Lower leg skin (tissue), 4 donors: ENCODE data around the gene NPAS3. TPM values are rescaled to one million over a fixed set of nuclear protein-coding genes. Genes with fewer than 3 reads are reported as not detected.

Source experiments
- DNase-seq, 2 donors: peaks; one replicate each; pipeline ENCODE4 v3.0.0-alpha.2; 2019; ENCODE audit warnings: low spot score in 2 of 2
- H3K4me3 ChIP-seq: fragments of 200-600 bp; sonication (generic); 2 replicates; pipeline ENCODE4 v1.5.1; 2017; ENCODE audit warnings: mild to moderate bottlenecking, low read depth; ENCODE audit not compliant: poor library complexity, severe bottlenecking
- POLR2A ChIP-seq, 2 donors: fragments of 450-650 bp; IDR thresholded peaks; one replicate each; pipeline ENCODE4 v1.6.1; 2016 to 2017; ENCODE audit warnings: antibody characterized with exemption in 2 of 2, mild to moderate bottlenecking in 1 of 2, moderate library complexity in 1 of 2
- WGBS, 2 donors: methylation state at CpG; one replicate each; pipeline ENCODE4 v1.1.5; 2018; 5-methylcytosine and 5-hydroxymethylcytosine counted together
- intact Hi-C: fragments of 100-400 bp; cut with DNase I; formaldehyde crosslinking; loops from one replicate; pipeline ENCODE4 v1.15.0; 2023; ENCODE audit warnings: low total_unique reads
- total RNA-seq, 4 donors: library from RNA; depleted of rRNA; stranded (reverse); fragments of >200 nt; gene quantifications; one replicate each; pipeline ENCODE4 v1.1.0, GENCODE V29; 2016
- TF ChIP-seq, protein P1 (sequence below), 3 donors: fragments of 450-650 bp; IDR thresholded peaks; one replicate each; pipeline ENCODE4 v1.5.1; 2016; ENCODE audit warnings: antibody characterized with exemption in 3 of 3, mild to moderate bottlenecking in 3 of 3, moderate library complexity in 2 of 3

Gene NPAS3
- total RNA-seq, 4 donors from 2014 or later: 0.25 to 0.29 TPM; not detected in 2

- WGBS, 2 donors: 73% methylated on average over 4 of the region's 4 CpGs
- TF ChIP-seq POLR2A (IDR thresholded peaks at IDR 0.05): no peak
- intact Hi-C loops: no loop called here
- no peak for DNase-seq
- H3K4me3 ChIP-seq: no peak overlapping the region
Observed at GRCh38 chr14:33720284-33720787, 781.7 kb downstream of the NPAS3 start.

- no peak for DNase-seq
- TF ChIP-seq POLR2A (IDR thresholded peaks at IDR 0.05): no peak
- TF ChIP-seq, protein P1, sequence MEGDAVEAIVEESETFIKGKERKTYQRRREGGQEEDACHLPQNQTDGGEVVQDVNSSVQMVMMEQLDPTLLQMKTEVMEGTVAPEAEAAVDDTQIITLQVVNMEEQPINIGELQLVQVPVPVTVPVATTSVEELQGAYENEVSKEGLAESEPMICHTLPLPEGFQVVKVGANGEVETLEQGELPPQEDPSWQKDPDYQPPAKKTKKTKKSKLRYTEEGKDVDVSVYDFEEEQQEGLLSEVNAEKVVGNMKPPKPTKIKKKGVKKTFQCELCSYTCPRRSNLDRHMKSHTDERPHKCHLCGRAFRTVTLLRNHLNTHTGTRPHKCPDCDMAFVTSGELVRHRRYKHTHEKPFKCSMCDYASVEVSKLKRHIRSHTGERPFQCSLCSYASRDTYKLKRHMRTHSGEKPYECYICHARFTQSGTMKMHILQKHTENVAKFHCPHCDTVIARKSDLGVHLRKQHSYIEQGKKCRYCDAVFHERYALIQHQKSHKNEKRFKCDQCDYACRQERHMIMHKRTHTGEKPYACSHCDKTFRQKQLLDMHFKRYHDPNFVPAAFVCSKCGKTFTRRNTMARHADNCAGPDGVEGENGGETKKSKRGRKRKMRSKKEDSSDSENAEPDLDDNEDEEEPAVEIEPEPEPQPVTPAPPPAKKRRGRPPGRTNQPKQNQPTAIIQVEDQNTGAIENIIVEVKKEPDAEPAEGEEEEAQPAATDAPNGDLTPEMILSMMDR (IDR thresholded peaks at IDR 0.05): no peak
- 65 to 91% methylated on average over 5 of the region's 5 CpGs for WGBS, 2 donors
- H3K4me3 ChIP-seq: no peak overlapping the region
- intact Hi-C loops: no loop called here
Observed at GRCh38 chr14:33726685-33727084, 788.0 kb downstream of the NPAS3 start.

DNA sequence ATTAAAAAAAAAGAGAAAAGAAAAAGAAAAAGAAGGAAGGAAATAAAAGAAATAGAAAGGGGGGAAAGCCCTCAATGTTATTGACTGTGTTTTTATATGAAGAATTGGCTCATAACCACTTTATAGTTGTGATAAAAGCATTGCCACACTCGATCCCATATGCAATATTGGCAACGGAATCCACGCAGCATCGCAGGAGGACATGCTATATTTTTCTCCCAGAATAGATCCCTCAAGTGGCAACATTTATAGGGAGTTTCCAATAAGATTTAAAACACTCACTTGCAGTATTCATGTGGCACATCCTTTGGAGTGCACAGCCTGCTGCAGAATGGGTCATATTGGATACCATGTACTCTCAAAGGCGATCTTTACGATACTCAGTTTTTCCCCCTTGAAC, 788.9 kb downstream of the NPAS3 start:
- no peak for TF ChIP-seq POLR2A (IDR thresholded peaks at IDR 0.05)
- TF ChIP-seq, protein P1 (IDR thresholded peaks at IDR 0.05): no peak
- 45 to 52% methylated on average over 6 of the region's 6 CpGs for WGBS, 2 donors
- no peak for DNase-seq
- intact Hi-C loops: no loop called here
- H3K4me3 ChIP-seq: no peak overlapping the region

DNA sequence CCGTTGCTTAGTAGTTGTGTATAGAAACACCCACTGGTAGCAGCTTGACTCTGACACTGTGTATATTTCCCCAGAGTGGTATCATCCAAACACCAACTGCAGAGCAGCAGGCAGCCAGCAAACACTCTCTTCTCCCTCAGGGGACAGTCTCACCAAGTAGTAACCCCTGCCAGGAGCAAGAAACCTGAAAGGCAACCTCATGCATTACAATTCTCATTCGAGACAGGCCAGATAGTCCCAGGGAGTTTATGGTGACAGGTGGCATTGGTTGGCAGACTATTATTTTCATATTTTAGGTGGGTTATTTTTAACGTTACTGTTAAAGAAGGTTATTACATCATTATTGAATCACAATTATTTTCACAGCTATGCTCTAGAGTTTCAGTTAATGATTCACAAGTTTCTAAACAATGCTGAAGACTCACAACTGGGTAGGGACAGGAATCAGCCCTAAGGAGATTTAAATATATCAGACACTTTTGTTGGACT, 789.4 kb downstream of the NPAS3 start:
- no peak for DNase-seq
- WGBS, 2 donors: 46 to 50% methylated on average over 3 of the region's 3 CpGs
- no peak overlapping the region for H3K4me3 ChIP-seq
- intact Hi-C loops: no loop called here
- TF ChIP-seq, protein P1 (IDR thresholded peaks at IDR 0.05): no peak
- TF ChIP-seq POLR2A (IDR thresholded peaks at IDR 0.05): no peak

GRCh38 chr14:33730156-33730555, 791.5 kb downstream of the NPAS3 start:
- intact Hi-C loops: no loop called here
- TF ChIP-seq, protein P1 (IDR thresholded peaks at IDR 0.05): no peak
- no peak for TF ChIP-seq POLR2A (IDR thresholded peaks at IDR 0.05)
- no peak for DNase-seq
- 91 to 92% methylated on average over 1 of the region's 1 CpG for WGBS, 2 donors
- H3K4me3 ChIP-seq: no peak overlapping the region

DNA sequence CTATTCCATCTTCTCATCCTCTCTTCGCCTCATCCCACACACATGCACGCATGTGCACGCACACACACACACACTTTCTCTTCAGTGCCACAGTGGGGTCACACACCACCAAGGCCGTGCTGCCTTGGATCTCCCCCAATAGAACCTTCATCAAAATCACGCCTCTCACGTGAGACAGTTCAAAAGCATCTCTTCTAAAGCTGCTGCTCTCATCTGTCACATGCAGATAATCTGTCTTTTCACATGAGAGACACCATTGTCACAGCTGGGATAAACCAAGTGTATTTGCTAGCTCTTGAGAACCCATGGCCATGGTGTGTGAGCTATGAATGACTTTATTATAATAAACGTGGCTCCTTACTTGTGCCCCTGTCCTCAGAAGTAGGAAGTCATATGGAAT, 793.5 kb downstream of the NPAS3 start:
- intact Hi-C loops: no loop called here

More for the DNA sequence above, 793.5 kb downstream of the NPAS3 start:
- WGBS, 2 donors: 87 to 89% methylated on average over 7 of the region's 7 CpGs
- TF ChIP-seq POLR2A (IDR thresholded peaks at IDR 0.05): no peak
- TF ChIP-seq, protein P1 (IDR thresholded peaks at IDR 0.05): no peak
- no peak overlapping the region for H3K4me3 ChIP-seq
- no peak for DNase-seq
